Measurements from ENCODE around the gene SDC1.

Gene SDC1

DNA sequence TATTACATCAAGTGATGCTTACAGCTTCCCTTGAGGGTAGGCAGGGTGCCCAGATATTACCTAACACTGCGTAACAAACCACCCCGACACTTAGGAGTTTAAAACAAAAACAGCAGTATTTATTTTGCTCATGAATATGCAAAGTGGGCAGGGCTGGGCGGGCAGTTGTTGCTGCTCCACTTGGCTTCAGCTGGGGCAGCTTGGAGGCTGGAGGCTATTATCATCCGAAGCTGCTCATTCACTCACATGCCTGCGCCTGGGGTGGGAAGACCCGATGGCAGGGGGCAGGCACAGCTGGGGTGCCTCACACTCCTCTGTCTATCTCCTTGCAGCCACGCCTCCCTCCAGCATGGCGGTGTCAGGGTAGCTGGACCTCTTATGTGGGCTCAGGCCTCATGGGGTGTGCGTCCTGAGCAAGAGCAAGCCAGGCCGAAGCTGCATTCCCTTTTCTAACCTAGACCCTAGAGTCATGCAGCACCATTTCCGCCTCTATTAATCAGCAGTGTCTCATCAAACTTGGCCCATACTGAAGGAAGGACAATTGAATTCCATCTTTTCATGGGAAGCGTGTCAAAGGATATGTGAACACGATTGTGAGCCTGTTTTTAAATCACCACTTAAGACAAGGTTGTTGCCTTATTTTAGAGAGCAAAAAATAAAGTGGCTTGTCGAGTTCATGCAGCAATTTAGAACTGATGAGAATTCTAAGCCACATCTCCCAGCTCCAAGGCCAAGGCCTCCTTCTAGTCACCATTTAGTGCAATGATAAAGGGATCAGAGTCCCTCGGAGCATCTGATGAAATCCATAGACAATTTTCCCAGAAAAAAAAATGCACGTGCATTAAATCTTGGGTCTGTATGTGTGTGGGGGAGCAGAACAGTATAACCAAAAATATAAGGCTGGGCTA, 54.9 kb downstream of the SDC1 start:
- Histone ChIP-seq H3K4me3 (ENCODE audit: low read length) (no peak overlapping the region), H3K9me3 (replicated peaks; ENCODE audit: low read length) (no peaks in the 10 kb centered on the region), H3K4me2 (ENCODE audit: low read length) (no peak overlapping the region), H3K9ac (ENCODE audit: low read depth, low read length) (no peak overlapping the region), H3K36me3 (ENCODE audit: insufficient read depth, low read length) (no peaks in the 10 kb centered on the region), H3K27me3 (ENCODE audit: control insufficient read depth, insufficient read depth, low read length) (peaks cover 5% of the 10 kb centered on the region), H3K4me1 (ENCODE audit: control insufficient read depth, insufficient read depth, low read length) (peaks cover 17% of the 10 kb centered on the region)

DNA sequence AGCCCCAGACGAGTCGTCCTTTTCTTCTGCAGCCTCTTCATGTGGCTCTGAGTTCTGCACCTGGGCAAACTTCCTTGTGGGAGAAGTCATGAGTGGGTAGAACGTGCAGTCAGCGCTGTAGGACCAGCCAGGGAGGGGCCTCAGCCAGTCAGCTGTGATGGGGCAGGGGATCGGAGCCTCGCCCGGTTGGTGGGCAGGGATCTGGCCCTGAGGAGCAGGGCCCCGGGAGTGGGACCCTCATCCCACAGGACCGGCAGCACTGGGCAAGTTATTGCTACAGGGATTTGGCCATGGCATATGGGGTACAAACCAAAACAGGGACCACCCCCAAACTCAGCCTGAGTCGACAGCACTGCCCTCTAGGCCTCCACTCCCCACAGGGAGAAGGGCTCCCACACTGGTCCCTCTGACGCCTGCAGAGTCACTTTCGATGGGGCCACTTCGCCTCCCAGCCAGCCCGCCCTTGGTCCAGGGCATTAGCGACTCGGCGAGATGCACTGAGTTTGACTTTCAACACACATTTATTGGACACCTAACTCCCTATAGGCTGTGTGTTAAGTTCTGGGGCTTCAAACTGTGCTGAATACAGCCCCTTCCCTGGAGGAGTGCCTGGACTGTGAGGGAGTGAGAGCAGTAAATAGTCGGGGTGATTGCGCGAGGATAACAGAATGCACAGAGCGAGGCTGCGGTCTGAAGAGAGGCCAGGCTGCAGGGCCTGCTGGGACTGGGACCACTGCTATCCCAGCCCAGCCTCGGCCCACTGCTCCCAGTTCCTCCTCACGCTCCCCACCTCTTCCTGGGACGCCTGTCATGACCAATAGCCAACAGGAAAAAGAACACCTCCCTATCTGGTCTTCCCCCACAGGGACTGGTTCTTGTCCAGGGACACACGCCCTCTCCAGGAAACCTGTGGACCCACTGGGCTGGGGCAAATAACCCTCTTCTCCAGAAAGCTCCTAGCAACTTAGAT, 55.9 kb downstream of the SDC1 start:
- H3K9ac ChIP-seq (ENCODE audit: low read depth, low read length): no peak overlapping the region
- no peak overlapping the region for H3K4me3 ChIP-seq (ENCODE audit: low read length)
- peaks cover 17% of the 10 kb centered on the region for H3K4me1 ChIP-seq (ENCODE audit: control insufficient read depth, insufficient read depth, low read length)
- H3K4me2 ChIP-seq (ENCODE audit: low read length): no peak overlapping the region
- no peaks in the 10 kb centered on the region for H3K9me3 ChIP-seq (replicated peaks; ENCODE audit: low read length)
- peaks cover 5% of the 10 kb centered on the region for H3K27me3 ChIP-seq (ENCODE audit: control insufficient read depth, insufficient read depth, low read length)
- H3K36me3 ChIP-seq (ENCODE audit: insufficient read depth, low read length): no peaks in the 10 kb centered on the region

- H3K4me1 ChIP-seq (ENCODE audit: control insufficient read depth, insufficient read depth, low read length): peaks cover 17% of the 10 kb centered on the region
- H3K36me3 ChIP-seq (ENCODE audit: insufficient read depth, low read length): no peaks in the 10 kb centered on the region
- H3K27me3 ChIP-seq (ENCODE audit: control insufficient read depth, insufficient read depth, low read length): peaks cover 4% of the 10 kb centered on the region
- no peak overlapping the region for H3K4me2 ChIP-seq (ENCODE audit: low read length)
- H3K9me3 ChIP-seq (replicated peaks; ENCODE audit: low read length): no peaks in the 10 kb centered on the region
- H3K9ac ChIP-seq (ENCODE audit: low read depth, low read length): no peak overlapping the region
- H3K4me3 ChIP-seq (ENCODE audit: low read length): no peak overlapping the region
Measured at GRCh38 chr2:20168048-20168726, 56.7 kb downstream of the SDC1 start.

GRCh38 chr2:20167356-20167755, 57.6 kb downstream of the SDC1 start:
- Histone ChIP-seq H3K4me3 (ENCODE audit: low read length) (no peak overlapping the region), H3K9me3 (replicated peaks; ENCODE audit: low read length) (no peaks in the 10 kb centered on the region), H3K27me3 (ENCODE audit: control insufficient read depth, insufficient read depth, low read length) (no peaks in the 10 kb centered on the region), H3K36me3 (ENCODE audit: insufficient read depth, low read length) (no peaks in the 10 kb centered on the region), H3K4me1 (ENCODE audit: control insufficient read depth, insufficient read depth, low read length) (peaks cover 17% of the 10 kb centered on the region), H3K9ac (ENCODE audit: low read depth, low read length) (no peak overlapping the region), H3K4me2 (ENCODE audit: low read length) (no peak overlapping the region)

DNA sequence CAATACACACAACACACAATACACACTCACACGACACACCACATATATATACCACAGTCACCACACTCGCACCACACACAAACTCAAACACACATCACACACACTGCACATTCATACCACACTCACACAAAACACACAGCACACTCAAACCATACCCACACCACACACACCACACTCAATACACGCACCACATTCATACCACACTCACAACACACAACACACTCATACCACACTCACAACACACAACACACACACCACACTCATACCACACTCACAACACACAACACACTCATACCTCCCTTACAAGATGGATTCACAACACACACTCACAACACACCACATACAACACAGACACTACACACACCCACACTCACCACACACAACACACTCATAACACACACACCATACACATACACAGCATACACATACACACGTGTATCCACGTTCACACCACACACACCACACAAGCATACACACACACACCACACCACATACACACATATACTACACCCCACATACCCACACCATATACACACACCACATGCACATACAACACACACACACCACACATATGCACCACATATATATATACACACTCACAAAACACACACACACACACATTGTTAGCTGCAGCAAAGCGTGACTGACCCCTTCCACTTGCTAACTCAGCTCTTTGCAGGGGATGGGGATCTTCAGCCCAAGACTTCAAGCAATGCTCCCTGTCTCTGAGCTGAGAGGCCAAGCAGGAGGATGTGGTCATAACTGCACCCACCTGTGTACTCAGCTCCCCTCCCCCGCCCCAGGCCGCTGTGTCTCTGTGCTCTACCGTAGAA, 59.0 kb downstream of the SDC1 start:
- no peaks in the 10 kb centered on the region for H3K9me3 ChIP-seq (replicated peaks; ENCODE audit: low read length)
- H3K4me3 ChIP-seq (ENCODE audit: low read length): no peak overlapping the region
- H3K27me3 ChIP-seq (ENCODE audit: control insufficient read depth, insufficient read depth, low read length): no peaks in the 10 kb centered on the region
- H3K4me2 ChIP-seq (ENCODE audit: low read length): peak overlapping the region; percentile 40
- H3K36me3 ChIP-seq (ENCODE audit: insufficient read depth, low read length): no peaks in the 10 kb centered on the region
- peaks cover 17% of the 10 kb centered on the region for H3K4me1 ChIP-seq (ENCODE audit: control insufficient read depth, insufficient read depth, low read length)
- H3K9ac ChIP-seq (ENCODE audit: low read depth, low read length): peak overlapping the region; percentile 28

DNA sequence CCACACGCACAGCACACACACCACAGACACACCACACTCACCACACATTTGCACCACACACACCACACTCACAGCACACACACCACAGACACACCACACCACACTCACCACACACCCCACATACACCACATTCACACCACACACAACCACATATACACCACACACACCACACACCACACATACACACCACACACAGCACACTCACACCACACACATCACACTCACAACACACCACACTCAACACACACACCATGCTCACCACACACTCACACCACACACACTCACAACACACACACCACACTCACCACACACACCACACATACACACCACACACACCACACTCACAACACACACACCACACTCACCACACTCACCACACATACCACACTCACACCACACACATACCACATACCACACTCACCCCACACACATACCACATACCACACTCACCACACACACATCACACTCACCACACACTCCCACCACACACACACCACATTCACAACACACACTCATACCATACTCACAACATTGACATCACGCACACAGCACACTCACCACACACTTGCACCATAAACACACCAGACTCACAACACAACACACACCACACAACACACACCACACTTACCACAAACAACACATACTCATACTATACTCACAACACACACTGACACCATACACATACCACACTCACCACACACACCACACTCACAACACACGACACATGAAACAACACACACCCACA, 60.0 kb downstream of the SDC1 start:
- Histone ChIP-seq H3K9me3 (replicated peaks; ENCODE audit: low read length) (no peaks in the 10 kb centered on the region), H3K4me1 (ENCODE audit: control insufficient read depth, insufficient read depth, low read length) (peaks cover 17% of the 10 kb centered on the region), H3K36me3 (ENCODE audit: insufficient read depth, low read length) (no peaks in the 10 kb centered on the region), H3K4me3 (ENCODE audit: low read length) (no peak overlapping the region), H3K9ac (ENCODE audit: low read depth, low read length) (no peak overlapping the region), H3K4me2 (ENCODE audit: low read length) (no peak overlapping the region), H3K27me3 (ENCODE audit: control insufficient read depth, insufficient read depth, low read length) (no peaks in the 10 kb centered on the region)

DNA sequence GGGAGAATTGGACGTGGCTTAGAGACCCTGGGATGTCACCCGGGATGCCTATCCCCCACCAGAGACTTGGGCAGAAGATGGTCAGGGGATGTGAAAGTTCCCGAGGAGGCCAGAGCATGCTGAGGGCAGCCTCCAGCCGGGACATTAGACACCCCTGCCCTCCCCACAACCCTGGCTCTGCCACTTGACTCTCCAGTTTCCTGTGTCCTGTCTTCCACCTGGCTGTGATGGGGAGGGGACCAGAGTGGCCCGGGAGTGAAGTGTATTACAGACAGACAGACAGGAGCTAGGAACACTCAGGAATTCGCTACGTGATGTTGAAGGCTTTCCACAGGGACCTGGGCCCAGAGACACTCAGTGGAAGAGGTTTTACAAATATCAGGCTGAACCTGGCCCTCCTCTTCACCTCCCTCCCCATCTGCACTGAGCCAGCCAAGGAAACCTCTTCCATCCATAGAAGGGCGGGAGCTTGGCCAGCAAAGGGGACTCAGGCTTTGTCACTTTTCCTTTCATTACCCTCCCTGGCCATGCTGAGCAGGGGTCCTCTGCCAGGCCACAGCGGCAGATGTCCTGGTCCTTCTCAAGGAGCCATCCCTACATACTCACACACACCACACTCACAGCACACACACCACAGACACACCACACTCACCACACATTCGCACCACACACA, 60.7 kb downstream of the SDC1 start:
- Histone ChIP-seq H3K4me3 (ENCODE audit: low read length) (no peak overlapping the region), H3K9ac (ENCODE audit: low read depth, low read length) (no peak overlapping the region), H3K27me3 (ENCODE audit: control insufficient read depth, insufficient read depth, low read length) (no peaks in the 10 kb centered on the region), H3K4me1 (ENCODE audit: control insufficient read depth, insufficient read depth, low read length) (peaks cover 17% of the 10 kb centered on the region), H3K36me3 (ENCODE audit: insufficient read depth, low read length) (no peaks in the 10 kb centered on the region), H3K4me2 (ENCODE audit: low read length) (no peak overlapping the region), H3K9me3 (replicated peaks; ENCODE audit: low read length) (no peaks in the 10 kb centered on the region)

DNA sequence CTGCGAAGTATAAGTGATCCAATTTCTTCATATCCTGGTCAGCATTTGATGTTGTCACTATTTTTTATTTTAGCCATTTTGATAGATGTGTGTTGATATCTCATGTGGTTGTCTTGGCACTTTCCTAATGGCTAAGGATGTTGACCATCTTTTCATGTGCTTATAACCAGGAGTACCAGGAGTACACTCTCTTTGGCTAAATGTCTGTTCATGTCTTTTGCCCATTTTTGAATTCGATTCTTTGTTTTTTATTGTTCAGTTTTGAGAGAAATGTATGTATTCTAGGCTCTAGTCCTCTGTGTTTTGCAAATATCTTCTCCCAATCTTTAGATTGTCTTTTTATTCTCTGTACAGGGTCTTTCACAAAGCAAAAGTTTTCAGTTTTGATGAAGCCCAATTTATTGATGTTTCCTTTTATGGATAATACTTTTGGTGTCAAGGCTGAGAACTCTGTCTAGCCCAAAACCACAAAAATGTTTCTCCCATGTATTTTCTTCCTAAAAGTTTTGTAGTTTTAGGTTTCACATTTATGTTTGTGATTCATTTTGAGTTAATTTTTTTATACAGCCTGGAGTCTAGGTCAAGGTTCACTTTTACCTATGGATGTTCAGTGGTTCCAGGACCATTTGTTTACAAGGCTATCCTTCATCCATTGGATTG, 65.4 kb downstream of the SDC1 start:
- H3K9me3 ChIP-seq (replicated peaks; ENCODE audit: low read length): no peaks in the 10 kb centered on the region
- no peaks in the 10 kb centered on the region for H3K36me3 ChIP-seq (ENCODE audit: insufficient read depth, low read length)
- H3K4me3 ChIP-seq (ENCODE audit: low read length): no peak overlapping the region
- H3K4me1 ChIP-seq (ENCODE audit: control insufficient read depth, insufficient read depth, low read length): peaks cover 11% of the 10 kb centered on the region
- no peak overlapping the region for H3K4me2 ChIP-seq (ENCODE audit: low read length)
- no peak overlapping the region for H3K9ac ChIP-seq (ENCODE audit: low read depth, low read length)
- peaks cover 3% of the 10 kb centered on the region for H3K27me3 ChIP-seq (ENCODE audit: control insufficient read depth, insufficient read depth, low read length)

GRCh38 chr2:20157193-20157891, 67.6 kb downstream of the SDC1 start:
- peaks cover 11% of the 10 kb centered on the region for H3K4me1 ChIP-seq (ENCODE audit: control insufficient read depth, insufficient read depth, low read length)
- no peaks in the 10 kb centered on the region for H3K36me3 ChIP-seq (ENCODE audit: insufficient read depth, low read length)
- H3K27me3 ChIP-seq (ENCODE audit: control insufficient read depth, insufficient read depth, low read length): peaks cover 3% of the 10 kb centered on the region
- H3K4me3 ChIP-seq (ENCODE audit: low read length): no peak overlapping the region
- no peak overlapping the region for H3K9ac ChIP-seq (ENCODE audit: low read depth, low read length)
- peak overlapping the region; percentile 38 for H3K4me2 ChIP-seq (ENCODE audit: low read length)
- no peaks in the 10 kb centered on the region for H3K9me3 ChIP-seq (replicated peaks; ENCODE audit: low read length)

All from skeletal muscle satellite cell (primary cell).